Anterior cingulate cortex (tissue), 58 donors: ENCODE data around the gene HOXA2.

ENCODE experiments used
- DNase-seq, 58 donors: peaks; one replicate each; lab custom pipeline; 2025; lab: John Stamatoyannopoulos, UW

Gene HOXA2

GRCh38 chr7:27102581-27103442 lies at the start of gene HOXA2:
TSS of gene HOXA2 (minus strand) at chr7:27102683. CDS start at chr7:27102500, 183 bp downstream.
- no peak for DNase-seq

GRCh38 chr7:27151341-27151930 lies 49.0 kb upstream of the HOXA2 start:
- DNase-seq, result no peak

DNA sequence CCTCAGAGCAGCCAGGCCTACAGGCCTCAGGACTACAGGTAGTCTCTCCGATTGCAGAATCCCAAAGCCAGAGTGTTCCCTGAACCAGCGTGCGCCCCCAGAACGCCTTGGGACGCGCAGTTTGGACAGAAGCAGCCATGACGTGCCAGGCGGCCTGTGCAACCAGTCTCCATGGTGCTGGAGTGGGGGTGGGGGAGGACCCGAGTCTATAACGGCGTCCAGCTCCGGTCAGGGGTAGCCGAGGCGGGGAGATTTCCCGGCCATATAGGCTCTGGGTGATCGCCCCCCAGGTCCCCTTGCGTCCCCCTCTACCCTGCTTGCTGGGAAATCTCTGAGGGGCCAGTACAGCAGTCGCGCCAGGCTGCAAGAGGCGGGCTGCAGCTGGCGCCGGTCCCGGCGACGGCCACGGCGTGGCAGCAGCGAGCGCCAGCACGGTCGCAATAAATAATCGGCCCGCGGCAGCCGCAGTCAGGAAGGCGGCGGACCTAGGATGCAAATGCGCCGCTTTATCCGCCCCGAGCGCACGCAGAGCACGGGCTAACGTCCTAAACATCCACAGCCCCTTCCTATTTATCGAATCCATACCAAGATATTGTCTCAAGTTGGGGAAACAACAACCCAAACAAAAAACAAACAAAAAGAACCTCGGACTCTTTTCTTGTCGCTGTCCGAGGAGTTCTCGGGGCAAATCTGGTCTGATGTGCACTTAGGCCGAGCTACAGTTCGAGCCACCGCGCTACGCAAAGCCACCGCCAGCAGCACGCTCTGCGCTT lies 48.3 kb upstream of the HOXA2 start:
- DNase-seq, result peak in 7 of 58 donors; percentile 2 to 32 (median 7)

GRCh38 chr7:27149842-27150567 lies 47.5 kb upstream of the HOXA2 start:
- no peak for DNase-seq

- no peak for DNase-seq
Observed at GRCh38 chr7:27148756-27149641, 46.5 kb upstream of the HOXA2 start.

GRCh38 chr7:27148031-27148755 lies 45.7 kb upstream of the HOXA2 start:
- DNase-seq, result no peak

GRCh38 chr7:27147199-27148030 lies 44.9 kb upstream of the HOXA2 start, which contains the start of gene HOXA6:
TSS of gene HOXA6 (minus strand) at chr7:27147774. CDS start at chr7:27147749, 25 bp downstream.
- no peak for DNase-seq

GRCh38 chr7:27146491-27147198 lies 44.2 kb upstream of the HOXA2 start:
- DNase-seq, result no peak

DNA sequence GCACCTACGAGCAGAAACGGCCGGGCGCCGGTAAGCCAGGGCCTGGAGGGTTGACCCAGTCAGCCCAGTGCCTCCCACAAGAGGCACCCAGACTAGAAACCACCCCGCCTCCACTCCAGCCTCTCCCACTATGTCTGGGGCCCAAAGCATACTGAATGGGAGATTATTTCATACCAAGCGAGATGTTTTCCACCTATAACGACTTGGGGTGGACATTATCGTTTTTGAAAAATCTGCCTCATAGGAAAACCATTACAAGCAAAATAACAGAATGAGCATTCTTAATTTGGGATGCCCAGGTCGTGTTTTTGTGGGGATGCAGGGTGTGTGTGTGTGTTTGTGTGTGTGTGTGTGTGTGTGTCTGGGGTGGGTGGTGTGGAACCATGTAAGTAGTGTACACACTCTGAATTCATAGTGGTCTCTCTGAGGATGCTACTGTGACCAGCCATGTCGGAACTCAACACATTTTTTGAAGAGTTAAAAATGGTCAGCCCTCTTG lies 43.5 kb upstream of the HOXA2 start:
- DNase-seq, result no peak

GRCh38 chr7:27145165-27145913 lies 42.9 kb upstream of the HOXA2 start:
- DNase-seq, result no peak

DNA sequence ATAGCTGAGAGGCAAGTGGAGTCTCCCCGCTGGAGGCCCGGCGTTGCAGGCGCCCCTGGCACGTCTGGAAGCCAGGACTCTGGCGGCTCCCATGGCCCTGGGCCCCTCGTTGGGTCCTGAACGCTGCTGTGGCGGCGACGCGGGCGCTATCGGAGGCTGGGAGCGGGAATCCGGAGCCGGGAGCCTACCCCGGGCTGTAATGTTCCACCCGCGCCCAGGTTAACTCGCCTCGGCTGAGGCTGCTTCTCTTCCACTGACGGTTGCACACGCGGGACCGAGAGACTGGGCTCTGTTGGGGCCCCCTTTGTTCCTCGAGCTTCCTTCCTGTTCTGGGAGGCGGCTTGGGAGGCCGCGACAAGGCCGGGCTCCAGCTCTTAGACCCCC lies 42.3 kb upstream of the HOXA2 start:
- no peak for DNase-seq

GRCh38 chr7:27143950-27144780 lies 41.7 kb upstream of the HOXA2 start:
- DNase-seq, result no peak

- DNase-seq, result no peak
Observed at GRCh38 chr7:27143023-27143949, 40.8 kb upstream of the HOXA2 start, which contains the start of gene HOXA5. TSS of gene HOXA5 (minus strand) at chr7:27143681. CDS start at chr7:27143607, 74 bp downstream.

GRCh38 chr7:27142580-27143022 lies 40.1 kb upstream of the HOXA2 start:
- no peak for DNase-seq
